GM12878 (cell line): ENCODE measurements around the gene ZNF134. TPM values are rescaled to one million over a fixed set of nuclear protein-coding genes. Genes with fewer than 3 reads are reported as not detected.

Experiments
- ATAC-seq: fragments of 200-7000 bp; cut with Tn5 transposase; 3 replicates; pipeline ENCODE4 v1.9.1; 2020; ENCODE audit warnings: mild to moderate bottlenecking, moderate library complexity
- BruUV-seq: library from RNA; stranded (reverse); fragments of 400-500 nt; replicated peaks from 2 replicates; lab custom pipeline; 2021; lab: Mats Ljungman, UMichigan
- CTCF ChIA-PET: fragments of 300-600 bp; sonication (Branson Sonifier 250); formaldehyde crosslinking; extraction: SDS; loops from one replicate; lab custom pipeline; 2021; ENCODE audit warnings: inconsistent platforms; lab: Yijun Ruan, JAX
- POLR2A ChIA-PET: fragments of 350-600 bp; formaldehyde crosslinking; extraction: SDS; loops from one replicate; lab custom pipeline; 2021; ENCODE audit warnings: inconsistent platforms; lab: Charles Lee
- RAD21 ChIA-PET: fragments of 300-600 bp; sonication (Branson Sonifier 250); formaldehyde crosslinking; loops from one replicate; lab custom pipeline; 2023; ENCODE audit warnings: antibody characterized with exemption; ENCODE audit not compliant: unreplicated experiment; lab: Charles Lee
- SMC1A ChIA-PET: fragments of 300-600 bp; sonication (Branson Sonifier 250); formaldehyde crosslinking; loops from one replicate; lab custom pipeline; 2023; ENCODE audit not compliant: unreplicated experiment, uncharacterized antibody; lab: Charles Lee
- DNase-seq: peaks from one replicate; pipeline ENCODE4 v3.0.0-alpha.2; 2011; ENCODE audit warnings: low read depth, low spot score
- FAIRE-seq: peaks from 3 replicates; lab custom pipeline; 2011; peaks lifted over from hg19 to GRCh38; lab: Jason Lieb, UNC
- H2AFZ ChIP-seq: 2 replicates; pipeline ENCODE4 v1.6.0; 2011; ENCODE audit warnings: low read depth, low read length, control low read depth; ENCODE audit not compliant: control insufficient read depth
- H3K27ac ChIP-seq: 2 replicates; pipeline ENCODE4 v1.5.1; 2011; ENCODE audit warnings: control low read depth; ENCODE audit not compliant: control insufficient read depth, insufficient read depth
- H3K27me3 ChIP-seq, 2 experiments: replicated peaks in 1 of 2; 2 replicates each; pipeline versions ENCODE4 v1.6.0 to v1.6.1; 2011; ENCODE audit warnings: low read length in 1 of 2; ENCODE audit not compliant: control insufficient read depth in 2 of 2, insufficient read depth in 2 of 2
- H3K36me3 ChIP-seq, 2 experiments: 2 replicates each; pipeline ENCODE4 v1.5.1; 2011; ENCODE audit warnings: low read length in 1 of 2; ENCODE audit not compliant: control insufficient read depth in 2 of 2, insufficient read depth in 2 of 2
- H3K4me1 ChIP-seq: 2 replicates; pipeline ENCODE4 v1.6.1; 2011; ENCODE audit warnings: mild to moderate bottlenecking, low read length, moderate library complexity, mixed read lengths; ENCODE audit not compliant: control insufficient read depth, insufficient read depth
- H3K4me2 ChIP-seq: 2 replicates; pipeline ENCODE4 v1.6.0; 2011; ENCODE audit warnings: control low read depth; ENCODE audit not compliant: control insufficient read depth, insufficient read depth
- H3K4me3 ChIP-seq: fragments of 200-600 bp; sonication (generic); 2 replicates; pipeline ENCODE4 v1.5.1; 2016
- H3K79me2 ChIP-seq: 2 replicates; pipeline ENCODE4 v1.6.0; 2011; ENCODE audit warnings: low read length; ENCODE audit not compliant: control insufficient read depth, insufficient read depth
- H3K9ac ChIP-seq: 2 replicates; pipeline ENCODE4 v1.8.0; 2011; ENCODE audit warnings: low read length, control low read depth, mixed read lengths; ENCODE audit not compliant: control insufficient read depth, insufficient read depth
- H3K9me3 ChIP-seq: replicated peaks from 3 replicates; pipeline ENCODE4 v1.5.1; 2011; ENCODE audit warnings: mild to moderate bottlenecking, low read length; ENCODE audit not compliant: control insufficient read depth, insufficient read depth
- H4K20me1 ChIP-seq: 2 replicates; pipeline ENCODE4 v1.6.0; 2011; ENCODE audit not compliant: control insufficient read depth, insufficient read depth
- ATF7 ChIP-seq: fragments of 450-650 bp; IDR thresholded peaks from 2 replicates; pipeline ENCODE4 v1.6.1; 2016; ENCODE audit warnings: low read depth, mild to moderate bottlenecking
- CEBPB ChIP-seq, 2 experiments: fragments of 150-350 bp in 1 of 2; IDR thresholded peaks; 2 replicates each; pipeline ENCODE4 v1.6.1; 2012 to 2014; ENCODE audit warnings: low read depth in 2 of 2, low read length in 2 of 2, borderline replicate concordance in 1 of 2, inconsistent platforms in 1 of 2
- DPF2 ChIP-seq: fragments of 450-650 bp; IDR thresholded peaks from 2 replicates; pipeline ENCODE4 v1.6.1; 2017; ENCODE audit warnings: mild to moderate bottlenecking
- EZH2 ChIP-seq: IDR thresholded peaks from 2 replicates; pipeline ENCODE4 v1.6.1; 2012; ENCODE audit warnings: low read depth, mild to moderate bottlenecking, control low read depth, inconsistent platforms, low read length, borderline replicate concordance; ENCODE audit not compliant: control insufficient read depth
- HCFC1 ChIP-seq: fragments of 150-350 bp; IDR thresholded peaks from 2 replicates; pipeline ENCODE4 v1.6.1; 2014; ENCODE audit warnings: low read length
- HDGF ChIP-seq: fragments of 450-650 bp; IDR thresholded peaks from 2 replicates; pipeline ENCODE4 v1.6.1; 2016; ENCODE audit warnings: antibody characterized with exemption
- KLF5 ChIP-seq: fragments of 450-650 bp; IDR thresholded peaks from 2 replicates; pipeline ENCODE4 v1.6.1; 2014; ENCODE audit warnings: mild to moderate bottlenecking; ENCODE audit not compliant: partially characterized antibody
- MAX ChIP-seq: IDR thresholded peaks from 2 replicates; pipeline ENCODE4 v1.6.1; 2012; ENCODE audit warnings: low read depth, low read length, improper control_type of control experiment
- MEF2A ChIP-seq: IDR thresholded peaks from 2 replicates; pipeline ENCODE4 v1.6.1; 2011; ENCODE audit warnings: low read depth, mild to moderate bottlenecking, low read length, moderate library complexity; ENCODE audit not compliant: insufficient read depth
- MYB ChIP-seq: fragments of 150-350 bp; IDR thresholded peaks from 2 replicates; pipeline ENCODE4 v1.6.1; 2014; ENCODE audit warnings: mild to moderate bottlenecking, low read depth, low read length, borderline replicate concordance
- MYC ChIP-seq: IDR thresholded peaks from 2 replicates; pipeline ENCODE4 v1.6.1; 2011; ENCODE audit warnings: mild to moderate bottlenecking, low read length, moderate library complexity, inconsistent platforms; ENCODE audit not compliant: insufficient read depth, insufficient replicate concordance, insufficient read length, severe bottlenecking
- RCOR1 ChIP-seq: conservative IDR thresholded peaks from 2 replicates; pipeline ENCODE4 v1.6.1; 2012; ENCODE audit warnings: low read depth, low read length, improper control_type of control experiment
- RELA ChIP-seq: fragments of 450-650 bp; IDR thresholded peaks from 2 replicates; pipeline ENCODE4 v1.8.0; 2014; ENCODE audit warnings: borderline replicate concordance; ENCODE audit not compliant: partially characterized antibody
- RFX5 ChIP-seq: IDR thresholded peaks from 2 replicates; pipeline ENCODE4 v1.6.1; 2011; ENCODE audit warnings: low read depth, low read length, improper control_type of control experiment
- SMC3 ChIP-seq: IDR thresholded peaks from 2 replicates; pipeline ENCODE4 v1.6.1; 2011; ENCODE audit warnings: low read length, improper control_type of control experiment, borderline replicate concordance
- TCF7 ChIP-seq: IDR thresholded peaks from 2 replicates; pipeline ENCODE4 v1.6.1; 2014; ENCODE audit warnings: antibody characterized with exemption, borderline replicate concordance
- WRNIP1 ChIP-seq: IDR thresholded peaks from 2 replicates; pipeline ENCODE4 v1.6.1; 2011; ENCODE audit warnings: low read depth, low read length, improper control_type of control experiment, borderline replicate concordance
- YBX1 ChIP-seq: fragments of 450-650 bp; IDR thresholded peaks from 2 replicates; pipeline ENCODE4 v1.6.1; 2016; ENCODE audit warnings: antibody characterized with exemption
- ZSCAN29 ChIP-seq: fragments of 450-650 bp; IDR thresholded peaks from 2 replicates; pipeline ENCODE4 v1.6.1; 2017; ENCODE audit warnings: mild to moderate bottlenecking, moderate library complexity
- ZZZ3 ChIP-seq: IDR thresholded peaks from 2 replicates; pipeline ENCODE4 v1.6.1; 2011; ENCODE audit warnings: low read depth; ENCODE audit not compliant: control insufficient read depth, insufficient read length
- WGBS: methylation state at CpG from one replicate; pipeline ENCODE4 v1.1.6; 2016; ENCODE audit warnings: low lambda C conversion rate; ENCODE audit not compliant: insufficient replicate concordance, insufficient coverage; ENCODE audit errors: missing lambda C conversion rate; 5-methylcytosine and 5-hydroxymethylcytosine counted together
- in situ Hi-C: fragments of 300-500 bp; cut with MboI; formaldehyde crosslinking; loops from 9 replicates; pipeline ENCODE4 v1.14.3; 2018; ENCODE audit warnings: mixed read lengths
- intact Hi-C: fragments of 100-400 bp; cut with micrococcal nuclease; formaldehyde crosslinking; loops from one replicate; pipeline ENCODE4 v1.14.2; 2022; ENCODE audit not compliant: unreplicated experiment
- polyA plus RNA-seq, 11 experiments: library from polyadenylated mRNA; depleted of rRNA in 4 of 11; unstranded in 6 of 11; stranded (reverse) in 5 of 11; fragments of >200 nt; fragmentation: Nextera tagmentation in 4 of 11; fragmentation: Illumina TruSeq in 1 of 11; extraction: Ambion mirVana in 4 of 11; extraction: Trizol in 1 of 11; gene quantifications; 1 replicate in 1 of 11; 2 replicates in 10 of 11; pipeline versions ENCODE4 v1.2.1 to v1.2.3, GENCODE V29; 2011 to 2016; ENCODE audit warnings: inconsistent platforms in 2 of 11, missing spikeins in 2 of 11, low read depth in 1 of 11
- total RNA-seq, 4 experiments: library from RNA; depleted of rRNA in 3 of 4; stranded (reverse); fragments of >200 nt in 3 of 4; fragmentation: Illumina TruSeq in 1 of 4; extraction: Trizol in 1 of 4; gene quantifications; 2 replicates each; pipeline versions ENCODE4 v1.2.1 to v1.2.3, GENCODE V29; 2013 to 2021
- TF ChIP-seq, protein P1 (sequence below): IDR thresholded peaks from 2 replicates; pipeline ENCODE4 v1.6.1; 2011; ENCODE audit warnings: low read depth, mild to moderate bottlenecking, low read length, moderate library complexity, borderline replicate concordance; ENCODE audit errors: extremely low read depth
- TF ChIP-seq, protein P2 (sequence below): IDR thresholded peaks from 2 replicates; pipeline ENCODE4 v1.6.1; 2012; ENCODE audit warnings: low read depth, low read length, improper control_type of control experiment

The ZNF134 gene
- total and polyA plus RNA-seq, 10 of the 15 experiments (the other 5 are each of a cell fraction or from before 2014, with no cell fraction given) = 1.6 to 17.6 (median 9.7) TPM

GRCh38 chr19:57641715-57642234 is 27.7 kb downstream of the ZNF134 start (continued):
- no peak for TF ChIP-seq MEF2A
- TF ChIP-seq ZSCAN29 = no peak
- TF ChIP-seq, protein P1, sequence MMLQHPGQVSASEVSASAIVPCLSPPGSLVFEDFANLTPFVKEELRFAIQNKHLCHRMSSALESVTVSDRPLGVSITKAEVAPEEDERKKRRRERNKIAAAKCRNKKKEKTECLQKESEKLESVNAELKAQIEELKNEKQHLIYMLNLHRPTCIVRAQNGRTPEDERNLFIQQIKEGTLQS = no peak
- TF ChIP-seq YBX1 = no peak
- no peak for TF ChIP-seq DPF2
- no peak for TF ChIP-seq CEBPB (IDR thresholded peaks at IDR 0.05; ENCODE audit: borderline replicate concordance in 1 of 2, low read depth in 2 of 2, low read length in 2 of 2)
- TF ChIP-seq MYB = no peak
- TF ChIP-seq, all 136 proteins: peak for 0

DNA sequence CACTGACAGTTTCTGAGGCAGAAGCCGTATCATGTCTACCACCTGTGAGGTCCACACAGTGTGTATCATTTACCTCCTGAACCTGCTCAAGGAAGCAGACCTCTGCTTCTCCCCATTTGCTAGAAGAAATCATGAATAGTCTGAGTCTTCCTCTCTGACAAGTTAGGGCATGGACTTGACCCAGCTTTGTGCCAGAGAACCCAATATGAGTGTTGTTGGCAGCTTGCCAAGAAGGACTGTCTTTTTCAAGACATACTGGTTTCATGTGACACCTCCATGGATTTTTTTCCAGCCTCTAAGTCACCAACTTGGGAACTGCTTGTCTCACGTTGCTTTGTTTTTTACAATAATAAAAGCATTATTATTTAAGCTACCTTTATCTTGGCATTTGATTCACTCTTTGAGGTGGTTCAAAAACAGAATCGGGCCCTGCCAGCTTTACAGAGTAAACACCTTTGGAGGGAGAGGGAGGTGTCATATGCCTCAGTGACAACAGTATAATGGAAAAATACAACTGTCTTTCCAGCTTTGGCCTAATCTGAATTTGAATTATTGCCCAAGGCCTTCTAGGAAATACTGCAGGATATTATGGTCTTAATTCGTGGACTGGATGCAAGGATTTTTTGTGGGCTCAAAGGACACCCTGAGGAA is 28.5 kb downstream of the ZNF134 start:
- H3K36me3 ChIP-seq = peaks cover 9 to 17% of the 10 kb centered on the region in 2 experiments
- no peaks in the 10 kb centered on the region for H3K79me2 ChIP-seq
- CTCF ChIA-PET = no interaction called here

More for the DNA sequence above, 28.5 kb downstream of the ZNF134 start:
- POLR2A ChIA-PET = no interaction called here
- RAD21 ChIA-PET = no interaction called here
- no peaks in the 10 kb centered on the region for H3K27me3 ChIP-seq
- FAIRE-seq = no peak
- no peaks in the 10 kb centered on the region for H4K20me1 ChIP-seq
- no peak overlapping the region for H3K9ac ChIP-seq
- H3K9me3 ChIP-seq = peaks cover 30% of the 10 kb centered on the region
- intact Hi-C loops (no loop called here), in situ Hi-C loops (no loop called here)
- no peak for ATAC-seq
- BruUV-seq = no TSS peak
- WGBS = 79% methylated on average over 4 of the region's 4 CpGs
- no peak overlapping the region for H3K4me2 ChIP-seq
- no peak overlapping the region for H3K27ac ChIP-seq
- no peak for DNase-seq
- TF ChIP-seq HDGF (no peak), MAX (no peak), RCOR1 (no peak), TCF7 (no peak), WRNIP1 (no peak), MYC (no peak), RFX5 (no peak), HCFC1 (no peak), SMC3 (no peak), EZH2 (no peak), ATF7 (no peak), ZZZ3 (no peak), KLF5 (no peak), RELA (no peak)
- TF ChIP-seq, protein P2, sequence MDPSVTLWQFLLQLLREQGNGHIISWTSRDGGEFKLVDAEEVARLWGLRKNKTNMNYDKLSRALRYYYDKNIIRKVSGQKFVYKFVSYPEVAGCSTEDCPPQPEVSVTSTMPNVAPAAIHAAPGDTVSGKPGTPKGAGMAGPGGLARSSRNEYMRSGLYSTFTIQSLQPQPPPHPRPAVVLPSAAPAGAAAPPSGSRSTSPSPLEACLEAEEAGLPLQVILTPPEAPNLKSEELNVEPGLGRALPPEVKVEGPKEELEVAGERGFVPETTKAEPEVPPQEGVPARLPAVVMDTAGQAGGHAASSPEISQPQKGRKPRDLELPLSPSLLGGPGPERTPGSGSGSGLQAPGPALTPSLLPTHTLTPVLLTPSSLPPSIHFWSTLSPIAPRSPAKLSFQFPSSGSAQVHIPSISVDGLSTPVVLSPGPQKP = no peak
- no peak overlapping the region for H3K4me3 ChIP-seq
- H3K4me1 ChIP-seq = no peaks in the 10 kb centered on the region
- SMC1A ChIA-PET = no interaction called here
- no peak overlapping the region for H2AFZ ChIP-seq
